D721Med (cell line): ENCODE measurements around the gene PRKCSH.
"Not testable (repeated sequence)": the region's sequence is repeated elsewhere in the genome, so short reads cannot be mapped to it uniquely, and the experiment has no call there.

Experiments used
- DNase-seq: peaks from one replicate; pipeline ENCODE4 v3.0.0; 2011; ENCODE audit warnings: low spot score; ENCODE audit not compliant: insufficient read length
- FAIRE-seq: peaks from 2 replicates; lab custom pipeline; 2011; peaks lifted over from hg19 to GRCh38; lab: Jason Lieb, UNC
- TF ChIP-seq, protein P1 (sequence below): IDR thresholded peaks from 2 replicates; pipeline ENCODE4 v1.5.1; 2012; ENCODE audit warnings: mild to moderate bottlenecking, control low read depth; ENCODE audit not compliant: insufficient read depth; ENCODE audit errors: missing control alignments

The PRKCSH gene

DNA sequence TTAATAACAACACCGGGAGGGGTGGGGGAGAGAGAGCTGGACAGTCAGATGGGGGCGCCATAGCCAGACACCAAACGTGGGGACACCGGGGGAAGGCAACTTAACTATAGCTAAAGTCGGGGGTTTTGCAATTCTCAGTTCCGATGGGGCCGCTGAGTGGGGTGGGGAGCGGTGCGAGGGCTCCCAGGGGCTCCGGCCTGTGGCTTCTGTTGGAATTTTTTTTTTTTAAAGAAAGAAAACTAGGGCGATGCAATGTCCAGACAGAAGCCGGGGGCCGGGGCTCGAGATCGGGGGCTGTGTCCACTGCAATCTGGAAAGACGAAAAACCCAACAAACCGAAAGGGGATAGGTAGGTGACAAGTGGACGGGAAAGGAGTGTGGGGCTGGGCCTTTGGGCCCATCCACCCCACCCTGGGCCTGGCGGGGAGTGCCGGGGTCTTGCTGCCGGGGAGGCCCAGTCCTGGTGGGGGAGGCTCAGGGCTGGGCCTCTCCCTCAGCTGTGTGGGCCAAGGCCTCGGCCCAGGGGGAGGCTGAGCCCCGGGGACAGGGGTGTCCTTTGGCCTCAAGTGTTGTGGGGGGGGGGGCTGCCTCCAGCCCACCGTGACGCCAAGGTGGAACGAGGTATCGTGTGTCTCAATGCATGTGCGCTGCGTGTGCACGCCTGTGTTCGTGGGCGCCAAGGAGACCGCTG, 17.3 kb downstream of the PRKCSH start:
- FAIRE-seq (no peak), DNase-seq (peak; percentile 23)
- TF ChIP-seq, protein P1, sequence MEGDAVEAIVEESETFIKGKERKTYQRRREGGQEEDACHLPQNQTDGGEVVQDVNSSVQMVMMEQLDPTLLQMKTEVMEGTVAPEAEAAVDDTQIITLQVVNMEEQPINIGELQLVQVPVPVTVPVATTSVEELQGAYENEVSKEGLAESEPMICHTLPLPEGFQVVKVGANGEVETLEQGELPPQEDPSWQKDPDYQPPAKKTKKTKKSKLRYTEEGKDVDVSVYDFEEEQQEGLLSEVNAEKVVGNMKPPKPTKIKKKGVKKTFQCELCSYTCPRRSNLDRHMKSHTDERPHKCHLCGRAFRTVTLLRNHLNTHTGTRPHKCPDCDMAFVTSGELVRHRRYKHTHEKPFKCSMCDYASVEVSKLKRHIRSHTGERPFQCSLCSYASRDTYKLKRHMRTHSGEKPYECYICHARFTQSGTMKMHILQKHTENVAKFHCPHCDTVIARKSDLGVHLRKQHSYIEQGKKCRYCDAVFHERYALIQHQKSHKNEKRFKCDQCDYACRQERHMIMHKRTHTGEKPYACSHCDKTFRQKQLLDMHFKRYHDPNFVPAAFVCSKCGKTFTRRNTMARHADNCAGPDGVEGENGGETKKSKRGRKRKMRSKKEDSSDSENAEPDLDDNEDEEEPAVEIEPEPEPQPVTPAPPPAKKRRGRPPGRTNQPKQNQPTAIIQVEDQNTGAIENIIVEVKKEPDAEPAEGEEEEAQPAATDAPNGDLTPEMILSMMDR, result peak; percentile 6

DNA sequence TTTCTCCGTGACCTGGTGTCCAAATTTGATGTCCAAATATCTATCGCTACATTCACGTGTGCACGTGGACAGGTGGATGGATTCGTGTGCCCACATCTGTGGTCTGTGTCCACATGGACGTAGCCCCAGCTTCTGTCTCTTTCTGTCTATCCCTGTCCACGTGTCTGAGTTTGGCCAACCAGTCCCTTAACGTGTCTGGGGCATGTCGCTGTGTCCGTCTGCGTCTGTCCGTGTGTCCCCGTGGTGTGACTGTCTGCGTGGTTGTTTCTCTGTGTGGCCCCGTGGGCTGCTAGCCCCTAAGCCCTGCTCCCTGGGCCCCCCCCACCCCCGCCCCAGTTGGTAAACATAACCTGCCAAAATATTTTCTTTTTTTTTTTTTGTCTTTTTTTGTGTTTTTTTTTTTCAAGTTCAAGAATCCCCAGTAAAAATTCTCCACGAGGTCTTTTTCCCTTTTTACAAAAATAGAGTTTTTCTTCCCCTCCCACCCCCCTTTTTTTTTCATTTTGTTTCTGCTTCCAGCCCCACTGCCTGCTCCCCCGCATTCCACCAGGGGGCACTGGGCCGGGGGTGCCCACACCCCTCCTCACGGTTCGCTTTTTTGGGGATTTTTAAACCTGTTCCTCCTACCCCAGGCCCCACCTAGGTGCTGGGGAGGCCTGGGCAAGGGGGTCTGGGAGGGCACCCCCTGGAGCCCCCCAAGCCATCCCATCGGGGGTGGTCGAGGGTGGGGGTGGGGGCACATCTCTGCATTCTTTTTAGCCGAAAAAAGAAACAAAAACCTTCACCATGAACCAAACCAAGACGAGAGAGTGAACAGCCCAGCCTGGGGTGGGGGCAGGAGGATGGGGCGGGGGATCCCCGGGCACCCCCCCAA, 18.3 kb downstream of the PRKCSH start:
- TF ChIP-seq, protein P1, result peak; percentile 38
- DNase-seq (peak; percentile 24), FAIRE-seq (no peak)

DNA sequence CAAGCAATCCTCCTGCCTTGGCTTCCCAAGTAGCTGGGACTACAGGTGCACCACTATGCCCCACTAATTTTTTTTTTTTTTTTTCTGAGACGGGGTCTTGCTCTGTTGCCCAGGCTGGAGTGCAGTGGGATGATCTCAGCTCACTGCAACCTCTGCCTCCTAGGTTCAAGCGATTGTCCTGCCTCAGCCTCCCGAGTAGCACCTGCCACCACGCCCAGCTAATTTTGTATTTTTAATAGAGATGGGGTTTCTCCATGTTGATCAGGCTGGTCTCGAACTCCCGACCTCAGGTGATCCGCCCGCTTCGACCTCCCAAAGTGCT, 19.8 kb downstream of the PRKCSH start:
- DNase-seq, FAIRE-seq: not testable (repeated sequence)

DNA sequence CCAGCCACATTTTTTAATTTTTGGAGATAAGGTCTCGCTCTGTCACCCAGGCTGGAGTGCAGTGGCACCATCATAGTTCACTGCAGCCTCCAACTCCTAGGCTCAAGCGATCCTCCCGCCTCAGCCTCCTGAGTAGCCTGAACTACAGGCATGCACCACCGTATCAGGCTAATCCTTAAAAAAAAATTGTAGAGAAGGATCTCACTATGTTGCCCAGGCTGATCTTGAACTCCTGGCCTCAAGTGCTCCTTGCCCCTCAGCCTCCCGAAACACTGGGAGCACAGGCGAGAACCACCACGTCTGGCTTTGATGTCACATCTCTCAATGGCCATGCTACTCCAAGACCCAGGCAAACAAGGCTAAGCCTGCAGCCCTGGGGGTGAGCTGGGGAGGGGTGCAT, 21.2 kb downstream of the PRKCSH start:
- TF ChIP-seq, protein P1, result no peak
- DNase-seq (no peak), FAIRE-seq (no peak)

DNA sequence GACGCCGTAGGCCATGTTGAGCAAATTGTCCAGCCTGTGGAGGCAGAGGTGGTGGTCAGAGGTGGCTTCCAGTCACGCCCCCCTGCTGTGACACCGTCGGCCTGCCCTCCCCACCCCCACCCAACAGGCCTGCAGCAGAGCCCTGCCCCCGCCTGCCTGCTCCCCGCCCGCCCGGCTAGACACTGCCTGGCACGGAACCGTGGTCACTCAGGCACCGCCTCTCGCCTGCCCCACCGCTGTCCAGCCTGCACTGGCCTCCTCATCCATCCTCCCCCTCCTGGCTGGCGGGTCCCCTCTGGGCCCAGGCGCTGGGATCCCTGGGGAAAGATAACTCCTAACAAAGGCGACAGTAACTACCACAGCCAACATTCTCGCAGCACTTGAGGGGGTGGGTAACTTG, 21.7 kb downstream of the PRKCSH start:
- TF ChIP-seq, protein P1, result no peak
- FAIRE-seq, result no peak
- DNase-seq, result no peak

DNA sequence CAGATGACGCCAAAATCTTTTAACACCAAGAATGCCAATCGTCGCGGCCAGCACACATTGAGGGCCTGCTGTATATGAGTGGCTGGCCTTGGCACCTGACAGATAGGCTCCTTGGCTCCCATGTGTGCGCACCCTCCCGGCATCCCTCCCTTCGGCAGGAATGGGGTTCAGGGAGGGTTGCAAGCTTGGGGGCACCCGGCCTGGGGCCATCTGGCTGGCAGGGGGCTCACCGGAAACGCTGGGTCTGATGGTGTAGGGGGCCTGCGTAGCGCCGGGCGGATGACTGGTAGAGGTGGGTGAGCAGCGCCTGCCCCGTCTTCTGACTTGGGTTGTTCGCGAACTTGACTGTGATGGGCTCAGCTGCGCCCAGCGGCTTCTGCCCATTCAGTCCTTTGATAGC, 22.4 kb downstream of the PRKCSH start:
- TF ChIP-seq, protein P1, result no peak
- DNase-seq (no peak), FAIRE-seq (no peak)

DNA sequence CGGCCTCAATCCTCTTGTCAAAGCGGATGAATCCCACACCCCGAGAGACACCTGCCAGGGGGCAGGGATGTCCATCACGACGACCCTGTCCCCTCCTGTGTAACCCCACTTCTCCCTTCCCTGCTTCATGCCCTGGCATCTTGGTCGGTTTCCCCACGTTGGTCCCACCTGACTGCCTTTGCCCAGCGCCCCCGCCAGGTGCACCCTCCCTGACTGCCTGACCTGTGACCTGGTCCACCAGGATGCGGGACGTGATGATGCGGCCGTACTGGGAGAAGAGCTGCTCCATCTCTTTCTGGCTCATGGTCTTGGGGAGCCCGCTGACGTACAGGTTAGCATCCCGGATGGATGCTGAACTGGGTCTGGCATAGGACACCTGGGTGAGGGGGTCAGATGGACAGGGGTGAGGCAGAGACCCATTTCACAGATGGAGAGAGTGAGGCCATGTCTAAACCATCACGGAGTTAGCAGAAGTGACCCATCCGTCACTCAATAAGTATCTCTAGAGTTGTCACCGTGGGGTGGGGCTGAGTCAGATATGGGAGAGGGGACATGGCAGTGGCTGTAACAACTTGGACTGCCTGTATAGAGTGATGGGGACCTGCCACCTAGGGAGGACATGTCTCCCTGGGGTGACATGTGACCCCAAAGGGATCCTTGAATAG, 22.9 kb downstream of the PRKCSH start:
- TF ChIP-seq, protein P1, result no peak
- DNase-seq (no peak), FAIRE-seq (no peak)

DNA sequence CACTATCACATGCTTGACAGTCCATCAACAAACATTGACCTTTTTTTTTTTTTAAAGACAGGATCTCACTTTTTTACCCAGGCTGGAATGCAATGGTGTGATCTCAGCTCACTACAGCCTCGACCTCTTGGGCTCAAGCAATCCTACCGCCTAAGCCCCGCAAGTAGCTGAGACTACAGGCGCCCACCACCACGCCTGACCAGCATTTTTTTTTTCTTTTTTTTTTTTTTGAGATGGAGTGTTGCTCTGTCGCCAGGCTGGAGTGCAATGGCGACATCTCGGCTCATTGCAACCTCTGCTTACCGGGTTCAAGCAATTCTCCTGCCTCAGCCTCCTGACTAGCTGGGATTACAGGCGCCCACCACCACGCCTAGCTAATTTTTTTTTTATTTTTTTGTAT, 23.5 kb downstream of the PRKCSH start:
- not testable (repeated sequence) for FAIRE-seq, DNase-seq
